ENCODE data around the gene DNAAF5.

The DNAAF5 gene

GRCh38 chr7:706721-707120 is 19.8 kb upstream of the DNAAF5 start:
- no peak for DNase-seq (ENCODE audit: low read depth, low spot score)

DNA sequence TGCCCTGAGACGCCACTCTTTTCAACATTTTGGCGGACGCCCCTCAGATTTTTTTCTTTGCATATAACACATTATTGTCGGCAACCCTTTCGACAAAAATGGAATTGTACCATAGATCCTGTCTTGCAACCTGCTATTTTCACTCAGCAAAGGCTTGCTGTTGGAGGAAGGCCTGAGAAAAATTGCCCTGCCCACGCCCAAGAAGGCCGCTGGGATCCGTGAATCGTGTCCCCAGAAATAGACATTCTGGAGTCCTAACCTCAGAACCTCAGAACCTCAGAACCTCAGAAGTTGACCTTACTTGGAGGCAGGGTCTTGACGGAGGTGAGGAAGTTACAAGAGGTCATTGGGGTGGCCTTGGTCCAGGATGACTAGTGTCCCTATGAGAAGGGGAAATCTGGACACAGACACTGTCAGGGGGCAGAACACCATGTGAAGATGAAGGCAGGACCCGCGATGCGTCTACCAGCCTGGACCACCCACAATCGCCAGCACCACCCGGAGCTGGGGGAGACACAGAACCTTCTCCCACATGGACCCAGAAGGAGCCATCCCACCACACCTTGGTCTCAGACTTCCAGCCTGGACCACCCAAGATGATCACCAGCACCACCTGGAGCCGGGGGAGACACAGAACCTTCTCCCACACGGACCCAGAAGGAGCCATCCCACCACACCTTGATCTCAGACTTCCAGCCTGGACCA is 19.1 kb upstream of the DNAAF5 start:
- no peak for DNase-seq (ENCODE audit: low read depth, low spot score)

DNA sequence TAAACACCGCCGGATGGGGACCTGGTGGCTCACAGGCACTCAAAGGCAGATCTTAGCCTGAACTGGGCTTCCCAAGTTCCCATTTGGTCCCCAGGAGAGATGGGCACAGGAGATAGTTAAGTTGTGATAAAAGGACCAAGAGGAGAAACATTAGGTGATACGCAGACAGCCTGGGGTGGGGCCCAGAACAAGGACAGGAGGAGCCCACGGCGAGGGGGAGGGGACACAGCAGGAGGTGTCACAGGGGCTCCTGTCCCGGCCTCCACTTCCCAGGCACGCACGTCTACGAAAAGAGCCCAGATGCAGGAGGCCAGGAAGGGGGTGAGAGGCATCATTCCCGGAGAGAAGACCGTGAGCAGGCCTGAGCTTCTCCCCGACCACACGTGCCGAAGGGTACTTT is 16.3 kb upstream of the DNAAF5 start:
- DNase-seq (ENCODE audit: low read depth, low spot score) = no peak

- no peak for DNase-seq (ENCODE audit: low read depth, low spot score)
Measured at GRCh38 chr7:711093-711921, 15.2 kb upstream of the DNAAF5 start.

DNA sequence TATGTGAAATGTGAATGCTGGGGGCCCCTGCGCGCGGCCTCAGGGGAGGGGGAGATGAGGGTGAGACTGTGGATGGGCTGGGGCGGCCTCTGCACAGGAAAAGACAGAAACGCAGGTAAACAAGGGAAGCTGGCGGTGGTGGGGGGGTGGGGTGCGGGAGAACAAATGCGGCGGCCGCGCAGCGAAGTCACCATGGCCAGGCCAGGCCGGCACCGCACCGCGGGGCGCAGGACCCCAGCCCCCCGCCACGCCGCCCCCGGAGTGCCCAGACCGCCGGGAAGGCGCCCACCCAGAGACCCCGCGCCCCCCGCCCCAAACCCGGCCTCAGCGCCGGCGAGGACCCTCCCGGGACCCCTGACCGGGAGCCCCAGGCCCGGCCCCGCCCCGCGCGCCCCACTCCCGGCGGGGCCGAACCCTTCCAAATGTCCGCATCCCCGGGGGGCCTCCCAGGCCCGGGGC is 14.5 kb upstream of the DNAAF5 start:
- no peak for DNase-seq (ENCODE audit: low read depth, low spot score)

DNA sequence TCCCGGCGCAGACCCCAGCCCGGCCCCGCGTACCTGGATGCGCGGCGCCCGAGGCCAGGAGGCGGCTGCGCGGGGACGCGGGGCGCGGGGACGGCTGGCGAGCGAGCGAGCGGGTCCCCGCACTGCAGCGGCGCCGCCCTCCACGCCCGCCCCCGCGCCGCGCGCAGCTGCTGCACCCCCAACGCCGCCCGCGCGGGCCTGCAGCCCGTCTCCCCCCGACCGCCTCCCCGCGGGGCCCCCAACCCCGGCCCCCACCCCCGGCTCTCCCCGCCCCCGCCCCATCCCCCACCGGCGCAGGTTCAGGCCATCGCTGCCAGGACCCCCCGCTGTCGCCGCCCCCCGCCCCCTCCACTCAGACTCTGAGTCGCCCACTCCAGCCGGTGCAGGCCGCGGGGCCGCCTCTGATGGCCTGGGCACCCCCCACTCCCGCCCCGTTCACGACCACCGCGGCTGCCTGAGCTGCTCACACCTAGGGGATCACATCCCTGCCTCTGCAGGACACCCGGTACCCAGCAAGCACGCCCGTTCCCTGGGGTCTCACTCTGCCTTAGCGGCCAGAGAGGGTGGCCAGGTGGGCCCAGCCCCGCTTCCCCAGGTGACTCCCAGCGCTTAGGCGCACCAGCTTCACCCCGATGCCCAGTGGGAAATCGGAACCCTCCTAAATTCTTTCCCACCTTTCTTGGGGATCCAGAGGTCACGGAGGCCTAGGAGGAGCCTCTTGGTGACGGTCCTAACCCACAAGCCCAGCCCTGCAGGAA is 13.9 kb upstream of the DNAAF5 start:
- no peak for DNase-seq (ENCODE audit: low read depth, low spot score)

GRCh38 chr7:713139-713457 is 13.4 kb upstream of the DNAAF5 start:
- no peak for DNase-seq (ENCODE audit: low read depth, low spot score)

GRCh38 chr7:713488-714230 is 12.8 kb upstream of the DNAAF5 start:
- no peak for DNase-seq (ENCODE audit: low read depth, low spot score)

DNA sequence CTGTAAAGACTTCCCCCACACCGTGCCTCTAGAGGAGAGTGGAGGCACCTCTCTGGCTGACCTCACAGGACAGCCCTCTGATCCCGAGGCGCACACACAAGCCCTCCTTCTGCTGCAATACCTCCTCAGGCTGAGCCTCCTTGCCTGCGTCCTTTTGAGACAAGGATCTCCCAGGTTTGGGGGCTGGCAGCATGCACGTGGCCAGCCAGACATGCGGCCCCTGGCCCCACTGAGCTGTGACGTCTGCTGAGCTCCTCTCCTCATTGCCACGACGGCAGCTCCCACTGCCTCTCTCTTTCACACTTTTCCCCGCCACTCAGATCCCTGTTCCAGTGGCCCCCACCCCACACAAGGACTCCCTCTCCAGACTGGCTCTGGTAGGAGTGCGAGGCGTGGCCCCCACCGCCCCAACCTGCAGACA is 12.2 kb upstream of the DNAAF5 start:
- no peak for DNase-seq (ENCODE audit: low read depth, low spot score)

DNA sequence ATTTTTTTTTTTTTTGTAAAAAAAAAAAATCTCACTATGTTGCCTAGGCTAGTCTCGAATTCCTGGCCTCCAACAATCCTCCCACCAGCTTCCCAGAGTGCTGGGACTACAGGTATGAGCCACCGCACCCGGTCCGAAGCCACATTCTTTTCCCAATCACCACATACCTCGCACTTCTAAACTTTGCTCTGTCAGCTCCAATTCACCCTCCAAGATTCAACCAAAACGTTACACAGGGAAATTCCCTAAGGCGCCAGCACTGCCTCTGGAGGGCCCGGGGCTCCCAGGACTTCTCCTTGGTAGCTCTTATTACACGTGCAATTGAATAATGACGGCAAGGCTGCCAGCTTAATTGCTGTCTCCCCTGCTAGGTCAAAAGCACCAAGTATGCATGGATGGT is 10.3 kb upstream of the DNAAF5 start:
- DNase-seq (ENCODE audit: low read depth, low spot score) = no peak

DNA sequence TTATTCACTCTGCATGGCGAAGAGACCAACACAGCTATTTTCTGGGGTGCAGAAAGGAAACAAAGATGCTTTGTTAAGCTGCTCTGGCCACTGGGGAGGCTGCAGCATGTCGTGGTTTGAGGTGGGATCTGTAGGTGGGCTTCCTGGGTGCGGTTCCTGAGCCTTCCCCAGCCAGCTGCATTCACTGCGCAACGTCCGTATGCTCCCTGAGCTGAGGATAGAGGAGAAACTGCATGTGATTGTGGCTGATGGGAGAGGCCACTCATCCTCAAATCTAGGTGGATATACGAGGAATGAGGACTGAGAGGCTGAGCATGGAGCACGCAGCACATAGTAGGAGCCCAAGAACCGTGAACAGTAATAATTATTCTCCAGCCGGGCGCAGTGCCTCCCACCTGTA is 9.9 kb upstream of the DNAAF5 start:
- DNase-seq (ENCODE audit: low read depth, low spot score) = no peak

- no peak for DNase-seq (ENCODE audit: low read depth, low spot score)
Measured at GRCh38 chr7:721619-722248, 4.8 kb upstream of the DNAAF5 start.

DNA sequence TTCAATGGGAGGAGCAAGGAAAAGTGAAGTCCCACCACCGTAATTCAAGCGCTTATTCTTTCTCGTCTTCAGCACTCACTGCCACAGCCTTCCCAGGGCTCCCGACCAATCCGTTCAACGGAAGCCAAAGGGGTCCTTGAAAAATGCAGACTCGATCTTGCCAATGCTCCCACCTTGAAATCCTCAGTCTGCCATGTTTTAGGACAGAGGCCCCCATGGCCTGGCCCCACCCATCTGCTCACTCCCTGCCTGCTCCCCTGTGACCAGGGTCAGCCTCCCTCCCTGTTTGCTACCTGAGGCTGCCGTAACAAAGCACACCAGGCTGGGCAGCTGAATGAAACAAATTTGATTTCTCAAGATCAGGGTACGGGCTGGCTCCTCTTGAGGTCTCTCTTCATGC is 3.0 kb upstream of the DNAAF5 start:
- DNase-seq (ENCODE audit: low read depth, low spot score) = no peak

DNA sequence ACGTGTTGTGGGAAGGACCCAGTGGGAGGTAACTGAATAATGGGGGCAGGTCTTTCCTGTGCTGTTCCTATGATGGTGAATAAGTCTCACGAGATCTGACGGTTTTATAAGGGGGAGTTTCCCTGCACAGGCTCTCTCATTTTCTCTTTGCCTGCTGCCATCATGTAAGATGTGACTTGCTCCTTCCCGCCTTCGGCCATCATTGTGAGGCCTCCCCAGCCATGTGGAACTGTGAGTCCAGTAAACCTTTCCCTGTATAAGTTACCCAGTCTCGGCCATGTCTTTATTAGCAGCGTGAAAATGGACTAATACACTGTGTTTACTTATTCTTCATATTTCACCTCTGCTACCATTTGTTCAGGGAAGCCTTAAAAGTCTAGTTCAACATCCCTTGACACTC is 2.2 kb upstream of the DNAAF5 start:
- DNase-seq (ENCODE audit: low read depth, low spot score) = no peak

DNA sequence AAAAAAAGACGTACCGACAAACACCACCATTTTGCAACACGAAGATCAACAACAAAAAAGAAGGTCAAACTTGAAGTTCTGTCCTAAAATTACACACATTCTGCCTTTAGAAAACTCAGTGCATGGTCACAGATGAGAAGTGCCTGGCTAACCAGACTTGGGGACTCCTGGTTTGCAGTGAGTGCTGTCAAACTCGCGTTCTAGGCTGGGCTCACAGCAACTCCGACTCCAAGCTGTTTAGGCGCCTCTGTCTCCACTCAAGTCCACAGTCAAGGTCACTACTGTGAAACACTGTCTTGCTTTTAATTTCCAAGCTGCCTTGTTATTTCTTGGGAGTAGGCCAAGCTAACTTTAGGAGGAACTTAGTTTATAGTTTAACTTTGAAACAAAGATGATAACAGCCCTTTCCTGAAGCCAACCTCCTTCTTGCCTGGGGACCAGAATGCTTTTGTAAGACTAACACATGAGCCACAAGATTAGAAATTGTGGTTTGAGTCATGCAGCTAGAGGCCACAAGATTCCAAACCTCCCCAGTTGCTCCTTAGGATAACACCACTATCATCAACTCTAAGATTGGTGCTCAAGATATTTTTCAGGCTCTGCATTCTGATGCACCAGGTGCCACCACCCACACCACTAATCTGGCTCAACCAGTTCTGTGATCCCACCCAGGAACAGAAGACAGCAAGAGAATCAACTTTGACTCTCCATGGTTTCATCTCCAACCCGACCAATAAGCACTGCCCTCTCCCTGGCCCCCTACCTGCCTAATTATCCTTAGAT is 1.1 kb upstream of the DNAAF5 start:
- no peak for DNase-seq (ENCODE audit: low read depth, low spot score)

- DNase-seq (ENCODE audit: low read depth, low spot score) = no peak
Measured at GRCh38 chr7:726854-727103, 280 bp downstream of the DNAAF5 start.

- no peak for DNase-seq (ENCODE audit: low read depth, low spot score)
Measured at GRCh38 chr7:727104-727805, 756 bp downstream of the DNAAF5 start, which contains the start of gene PRKAR1B. Gene PRKAR1B (minus strand): TSS chr7:727281. CDS start chr7:711505, 15,776 bp downstream.

GRCh38 chr7:727806-728460 is 1.4 kb downstream of the DNAAF5 start:
- no peak for DNase-seq (ENCODE audit: low read depth, low spot score)

DNA sequence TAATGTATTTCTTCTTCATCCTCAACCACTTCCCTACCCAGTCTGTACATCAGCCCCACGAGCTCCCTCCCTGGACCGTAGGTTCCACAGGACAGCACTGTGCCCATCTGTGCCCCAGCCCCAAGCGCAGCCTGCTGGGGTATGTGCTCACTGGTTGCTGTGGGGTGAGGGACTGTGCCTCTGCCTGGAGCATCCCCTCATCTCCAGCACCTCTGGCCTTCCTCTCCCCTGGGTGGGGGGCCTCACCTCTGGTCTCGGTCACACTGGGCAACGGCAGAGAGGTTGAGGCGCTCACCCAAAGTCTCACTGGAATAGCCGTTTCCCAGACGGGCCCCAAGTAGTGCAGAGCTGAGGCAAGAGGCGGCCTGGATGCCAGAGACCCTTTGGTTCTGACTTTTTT is 2.1 kb downstream of the DNAAF5 start:
- no peak for DNase-seq (ENCODE audit: low read depth, low spot score)
